ENCODE measurements around the gene PCDHA3.
"Not testable (repeated sequence)": the region's sequence is repeated elsewhere in the genome, so short reads cannot be mapped to it uniquely, and the experiment has no call there.

The PCDHA3 gene

DNA sequence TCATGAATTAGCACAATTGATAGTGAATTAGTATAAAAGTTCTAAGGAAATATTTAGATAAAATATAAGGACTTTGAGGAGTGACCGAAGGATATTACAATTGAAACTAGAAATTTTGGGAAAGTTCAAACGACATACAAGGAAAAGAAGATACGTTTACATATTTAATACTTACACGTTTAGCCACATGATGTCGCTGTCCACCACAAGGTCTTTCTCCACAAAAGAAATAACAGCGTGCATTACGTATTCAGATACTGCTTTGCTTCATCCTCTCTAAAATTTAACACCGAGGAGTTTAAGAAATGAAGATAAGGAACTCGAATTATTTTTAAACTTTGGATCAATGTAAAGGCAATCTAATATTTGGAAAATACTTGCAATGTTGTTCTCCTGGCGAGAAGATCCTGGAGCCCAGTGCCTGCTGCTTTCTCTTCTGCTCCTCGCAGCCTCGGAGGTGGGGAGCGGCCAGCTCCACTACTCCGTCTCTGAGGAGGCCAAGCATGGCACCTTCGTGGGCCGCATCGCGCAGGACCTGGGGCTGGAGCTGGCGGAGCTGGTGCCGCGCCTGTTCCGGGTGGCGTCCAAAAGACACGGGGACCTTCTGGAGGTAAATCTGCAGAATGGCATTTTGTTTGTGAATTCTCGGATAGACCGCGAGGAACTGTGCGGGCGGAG lies at the start of gene PCDHA3:
Gene PCDHA3 (plus strand): TSS at position 242 of the 678 bp plus-strand sequence.
- no peak for DNase-seq (ENCODE audit: low spot score)

DNA sequence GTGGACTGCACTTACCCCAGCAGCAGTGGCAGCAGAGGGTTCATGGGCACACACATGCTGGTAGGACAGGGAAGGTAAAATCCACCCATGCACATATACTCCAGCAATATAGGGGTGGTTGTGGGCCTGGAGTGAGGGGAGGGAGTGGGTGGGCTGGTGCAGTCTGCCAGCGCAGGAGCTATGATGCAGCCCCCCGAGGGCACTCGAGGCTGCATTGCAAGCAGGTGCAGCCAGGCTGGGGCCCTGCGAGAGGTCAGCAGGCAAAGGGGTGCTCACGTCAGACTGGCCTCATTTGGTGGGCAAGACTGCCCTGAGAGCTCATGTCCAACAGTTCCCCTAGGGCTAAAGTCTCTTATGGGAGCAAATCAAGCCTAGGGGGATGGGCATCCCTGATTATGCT lies 47.3 kb upstream of the PCDHA3 start:
- no peak for DNase-seq (ENCODE audit: low spot score)

GRCh38 chr5:140764177-140764973 lies 36.5 kb upstream of the PCDHA3 start:
- no peak for DNase-seq (ENCODE audit: low spot score)

- DNase-seq (ENCODE audit: low spot score): no peak
These were observed 33.4 kb upstream of the PCDHA3 start for GRCh38 chr5:140767444-140767843.

DNA sequence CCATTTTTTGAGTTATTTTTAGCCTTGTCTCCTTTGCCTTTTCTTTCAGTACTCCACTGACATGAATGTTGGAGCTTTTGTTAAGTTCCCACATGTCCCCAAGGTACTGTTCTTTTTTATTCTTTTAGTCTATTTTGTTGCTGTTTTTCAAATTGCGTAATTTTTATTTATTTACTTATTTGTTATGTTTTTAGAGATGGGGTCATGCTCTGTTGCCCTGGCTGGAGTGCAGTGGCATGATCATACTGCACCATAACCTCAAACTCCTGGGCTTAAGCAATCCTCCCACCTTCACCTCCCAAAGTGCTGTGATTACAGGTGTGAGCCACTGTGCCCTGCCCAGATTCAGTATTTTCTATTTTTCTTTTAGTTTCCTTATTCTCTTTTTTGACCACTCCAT lies 20.3 kb upstream of the PCDHA3 start:
- DNase-seq (ENCODE audit: low spot score): no peak

GRCh38 chr5:140785905-140786686 lies 14.8 kb upstream of the PCDHA3 start, which contains the start of gene PCDHA1:
Gene PCDHA1 (plus strand): TSS chr5:140786140.
- DNase-seq (ENCODE audit: low spot score): no peak

DNA sequence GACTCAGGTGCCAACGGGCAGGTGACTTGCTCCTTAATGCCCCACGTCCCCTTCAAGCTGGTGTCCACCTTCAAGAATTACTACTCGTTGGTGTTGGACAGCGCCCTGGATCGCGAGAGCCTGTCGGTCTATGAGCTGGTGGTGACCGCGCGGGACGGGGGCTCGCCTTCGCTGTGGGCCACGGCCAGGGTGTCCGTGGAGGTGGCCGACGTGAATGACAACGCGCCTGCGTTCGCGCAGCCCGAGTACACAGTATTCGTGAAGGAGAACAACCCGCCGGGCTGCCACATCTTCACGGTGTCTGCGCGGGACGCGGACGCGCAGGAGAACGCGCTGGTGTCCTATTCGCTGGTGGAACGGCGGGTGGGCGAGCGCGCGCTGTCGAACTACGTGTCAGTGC lies 13.4 kb upstream of the PCDHA3 start:
- DNase-seq (ENCODE audit: low spot score): not testable (repeated sequence)

- DNase-seq (ENCODE audit: low spot score): not testable (repeated sequence)
These were observed 12.9 kb upstream of the PCDHA3 start for GRCh38 chr5:140787849-140788504.

GRCh38 chr5:140791089-140791488 lies 9.8 kb upstream of the PCDHA3 start:
- no peak for DNase-seq (ENCODE audit: low spot score)

GRCh38 chr5:140794595-140795258 lies 6.1 kb upstream of the PCDHA3 start, which contains the start of gene PCDHA2:
Gene PCDHA2 (plus strand): TSS chr5:140794852.
- DNase-seq (ENCODE audit: low spot score): no peak

DNA sequence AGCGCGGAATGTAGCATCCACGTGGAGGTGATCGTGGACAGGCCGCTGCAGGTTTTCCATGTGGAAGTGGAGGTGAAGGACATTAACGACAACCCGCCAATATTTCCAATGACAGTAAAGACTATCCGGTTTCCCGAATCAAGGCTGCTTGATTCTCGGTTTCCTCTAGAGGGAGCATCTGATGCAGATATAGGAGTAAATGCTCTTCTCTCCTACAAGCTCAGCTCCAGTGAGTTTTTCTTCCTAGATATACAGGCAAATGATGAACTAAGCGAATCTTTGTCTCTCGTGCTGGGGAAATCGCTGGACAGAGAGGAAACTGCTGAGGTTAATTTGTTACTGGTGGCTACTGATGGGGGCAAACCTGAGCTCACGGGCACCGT lies 5.6 kb upstream of the PCDHA3 start:
- DNase-seq (ENCODE audit: low spot score): no peak

- not testable (repeated sequence) for DNase-seq (ENCODE audit: low spot score)
These were observed 4.7 kb upstream of the PCDHA3 start for GRCh38 chr5:140796072-140796717.

DNA sequence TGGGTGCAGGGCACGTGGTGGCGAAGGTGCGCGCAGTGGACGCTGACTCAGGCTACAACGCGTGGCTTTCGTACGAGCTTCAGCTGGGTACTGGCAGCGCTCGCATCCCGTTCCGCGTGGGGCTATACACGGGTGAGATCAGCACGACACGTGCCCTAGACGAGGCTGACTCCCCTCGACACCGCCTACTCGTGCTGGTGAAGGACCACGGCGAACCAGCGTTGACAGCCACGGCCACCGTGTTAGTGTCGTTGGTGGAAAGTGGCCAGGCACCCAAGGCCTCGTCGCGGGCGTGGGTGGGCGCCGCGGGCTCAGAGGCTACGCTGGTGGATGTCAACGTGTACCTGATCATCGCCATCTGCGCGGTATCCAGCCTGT lies 4.2 kb upstream of the PCDHA3 start:
- DNase-seq (ENCODE audit: low spot score): no peak

- no peak for DNase-seq (ENCODE audit: low spot score)
These were observed 611 bp downstream of the PCDHA3 start for GRCh38 chr5:140801494-140801841.

DNA sequence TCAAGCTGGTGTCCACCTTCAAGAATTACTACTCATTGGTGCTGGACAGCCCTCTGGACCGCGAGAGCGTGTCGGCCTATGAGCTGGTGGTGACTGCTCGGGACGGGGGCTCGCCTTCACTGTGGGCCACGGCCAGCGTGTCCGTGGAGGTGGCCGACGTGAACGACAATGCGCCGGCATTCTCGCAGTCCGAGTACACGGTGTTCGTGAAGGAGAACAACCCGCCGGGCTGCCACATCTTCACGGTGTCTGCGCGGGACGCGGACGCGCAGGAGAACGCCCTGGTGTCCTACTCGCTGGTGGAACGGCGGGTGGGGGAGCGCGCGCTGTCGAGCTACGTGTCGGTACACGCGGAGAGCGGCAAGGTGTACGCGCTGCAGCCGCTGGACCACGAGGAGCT lies 1.5 kb downstream of the PCDHA3 start:
- not testable (repeated sequence) for DNase-seq (ENCODE audit: low spot score)

DNA sequence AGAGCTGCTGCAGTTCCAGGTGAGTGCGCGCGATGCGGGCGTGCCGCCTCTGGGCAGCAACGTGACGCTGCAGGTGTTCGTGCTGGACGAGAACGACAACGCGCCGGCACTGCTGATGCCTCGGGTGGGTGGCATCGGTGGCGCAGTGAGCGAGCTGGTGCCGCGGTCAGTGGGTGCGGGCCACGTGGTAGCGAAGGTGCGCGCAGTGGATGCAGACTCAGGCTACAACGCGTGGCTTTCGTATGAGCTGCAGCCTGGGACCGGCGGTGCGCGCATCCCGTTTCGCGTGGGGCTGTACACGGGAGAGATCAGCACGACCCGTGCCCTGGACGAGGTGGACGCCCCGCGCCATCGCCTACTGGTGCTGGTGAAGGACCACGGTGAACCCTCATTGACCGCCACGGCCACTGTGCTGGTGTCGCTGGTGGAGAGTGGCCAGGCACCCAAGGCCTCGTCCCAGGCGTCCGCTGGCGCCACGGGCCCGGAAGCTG lies 2.0 kb downstream of the PCDHA3 start:
- DNase-seq (ENCODE audit: low spot score): no peak

GRCh38 chr5:140806834-140807775 lies 6.2 kb downstream of the PCDHA3 start, which contains the start of gene PCDHA4:
Gene PCDHA4 (plus strand): TSS chr5:140807068.
- DNase-seq (ENCODE audit: low spot score): no peak

GRCh38 chr5:140808241-140808888 lies 7.5 kb downstream of the PCDHA3 start:
- not testable (repeated sequence) for DNase-seq (ENCODE audit: low spot score)

- DNase-seq (ENCODE audit: low spot score): no peak
These were observed 8.0 kb downstream of the PCDHA3 start for GRCh38 chr5:140808889-140809291.

Data from COLO829 (cell line).